Activated T-cell treated with anti-CD3 and anti-CD28 coated beads, Interleukin-2, amount 50 U/mL, for 48 hours (primary cell): ENCODE data around the gene FLYWCH1.
"Not testable (repeated sequence)": the region's sequence is repeated elsewhere in the genome, so short reads cannot be mapped to it uniquely, and the experiment has no call there.

ENCODE experiments used
- DNase-seq, 2 experiments: peaks; one replicate each; pipeline ENCODE4 v3.0.0-alpha.2; 2020

FLYWCH1 gene

GRCh38 chr16:2927010-2927646 lies 15.4 kb downstream of the FLYWCH1 start:
- peak; percentile 93 to 96 for DNase-seq

GRCh38 chr16:2928151-2928550 lies 16.4 kb downstream of the FLYWCH1 start:
- DNase-seq: not testable (repeated sequence)

- no peak for DNase-seq
Measured at GRCh38 chr16:2928796-2929195, 17.1 kb downstream of the FLYWCH1 start.

GRCh38 chr16:2929693-2930092 lies 18.0 kb downstream of the FLYWCH1 start:
- no peak for DNase-seq

GRCh38 chr16:2930236-2930635 lies 18.5 kb downstream of the FLYWCH1 start:
- DNase-seq: no peak

GRCh38 chr16:2931231-2931914 lies 19.6 kb downstream of the FLYWCH1 start:
- not testable (repeated sequence) for DNase-seq

- no peak for DNase-seq
Measured at GRCh38 chr16:2933136-2933535, 21.4 kb downstream of the FLYWCH1 start.

- DNase-seq: no peak
Measured at GRCh38 chr16:2933701-2934100, 22.0 kb downstream of the FLYWCH1 start.

- no peak for DNase-seq
Measured at GRCh38 chr16:2934450-2934849, 22.7 kb downstream of the FLYWCH1 start.

- no peak for DNase-seq
Measured at GRCh38 chr16:2936436-2937011, 24.8 kb downstream of the FLYWCH1 start.

- DNase-seq: no peak
Measured at GRCh38 chr16:2937170-2937569, 25.4 kb downstream of the FLYWCH1 start.

- DNase-seq: no peak
Measured at GRCh38 chr16:2938206-2938605, 26.5 kb downstream of the FLYWCH1 start.

- DNase-seq: no peak
Measured at GRCh38 chr16:2939968-2940367, 28.2 kb downstream of the FLYWCH1 start.

- DNase-seq: no peak
Measured at GRCh38 chr16:2942045-2942444, 30.3 kb downstream of the FLYWCH1 start.

GRCh38 chr16:2943716-2944115 lies 32.0 kb downstream of the FLYWCH1 start:
- DNase-seq: not testable (repeated sequence)

GRCh38 chr16:2946649-2947048 lies 34.9 kb downstream of the FLYWCH1 start:
- DNase-seq: no peak

GRCh38 chr16:2948807-2949704 lies 37.3 kb downstream of the FLYWCH1 start:
- DNase-seq: no peak

- DNase-seq: no peak
Measured at GRCh38 chr16:2949705-2950352, 38.1 kb downstream of the FLYWCH1 start.

GRCh38 chr16:2950353-2950724 lies 38.6 kb downstream of the FLYWCH1 start:
- DNase-seq: no peak

GRCh38 chr16:2950773-2951172 lies 39.0 kb downstream of the FLYWCH1 start:
- no peak for DNase-seq

GRCh38 chr16:2952679-2953078 lies 40.9 kb downstream of the FLYWCH1 start:
- DNase-seq: no peak

GRCh38 chr16:2953706-2954627 lies 42.2 kb downstream of the FLYWCH1 start:
- DNase-seq: no peak
